GM12878 (cell line): ENCODE results near the gene TMEM132D. TPM values are rescaled to one million over a fixed set of nuclear protein-coding genes. Genes with fewer than 3 reads are reported as not detected.

Source experiments
- ATAC-seq: fragments of 200-7000 bp; cut with Tn5 transposase; 3 replicates; pipeline ENCODE4 v1.9.1; 2020; ENCODE audit warnings: mild to moderate bottlenecking, moderate library complexity
- BruUV-seq: library from RNA; stranded (reverse); fragments of 400-500 nt; replicated peaks from 2 replicates; lab custom pipeline; 2021; lab: Mats Ljungman, UMichigan
- CTCF ChIA-PET: fragments of 300-600 bp; sonication (Branson Sonifier 250); formaldehyde crosslinking; extraction: SDS; loops from one replicate; lab custom pipeline; 2021; ENCODE audit warnings: inconsistent platforms; lab: Yijun Ruan, JAX
- POLR2A ChIA-PET: fragments of 350-600 bp; formaldehyde crosslinking; extraction: SDS; loops from one replicate; lab custom pipeline; 2021; ENCODE audit warnings: inconsistent platforms; lab: Charles Lee
- RAD21 ChIA-PET: fragments of 300-600 bp; sonication (Branson Sonifier 250); formaldehyde crosslinking; loops from one replicate; lab custom pipeline; 2023; ENCODE audit warnings: antibody characterized with exemption; ENCODE audit not compliant: unreplicated experiment; lab: Charles Lee
- SMC1A ChIA-PET: fragments of 300-600 bp; sonication (Branson Sonifier 250); formaldehyde crosslinking; loops from one replicate; lab custom pipeline; 2023; ENCODE audit not compliant: unreplicated experiment, uncharacterized antibody; lab: Charles Lee
- DNase-seq: peaks from one replicate; pipeline ENCODE4 v3.0.0-alpha.2; 2011; ENCODE audit warnings: low read depth, low spot score
- FAIRE-seq: peaks from 3 replicates; lab custom pipeline; 2011; peaks lifted over from hg19 to GRCh38; lab: Jason Lieb, UNC
- H2AFZ ChIP-seq: 2 replicates; pipeline ENCODE4 v1.6.0; 2011; ENCODE audit warnings: low read depth, low read length, control low read depth; ENCODE audit not compliant: control insufficient read depth
- H3K27ac ChIP-seq: 2 replicates; pipeline ENCODE4 v1.5.1; 2011; ENCODE audit warnings: control low read depth; ENCODE audit not compliant: control insufficient read depth, insufficient read depth
- H3K27me3 ChIP-seq, 2 experiments: replicated peaks in 1 of 2; 2 replicates each; pipeline versions ENCODE4 v1.6.0 to v1.6.1; 2011; ENCODE audit warnings: low read length in 1 of 2; ENCODE audit not compliant: control insufficient read depth in 2 of 2, insufficient read depth in 2 of 2
- H3K36me3 ChIP-seq, 2 experiments: 2 replicates each; pipeline ENCODE4 v1.5.1; 2011; ENCODE audit warnings: low read length in 1 of 2; ENCODE audit not compliant: control insufficient read depth in 2 of 2, insufficient read depth in 2 of 2
- H3K4me1 ChIP-seq: 2 replicates; pipeline ENCODE4 v1.6.1; 2011; ENCODE audit warnings: mild to moderate bottlenecking, low read length, moderate library complexity, mixed read lengths; ENCODE audit not compliant: control insufficient read depth, insufficient read depth
- H3K4me2 ChIP-seq: 2 replicates; pipeline ENCODE4 v1.6.0; 2011; ENCODE audit warnings: control low read depth; ENCODE audit not compliant: control insufficient read depth, insufficient read depth
- H3K4me3 ChIP-seq: fragments of 200-600 bp; sonication (generic); 2 replicates; pipeline ENCODE4 v1.5.1; 2016
- H3K79me2 ChIP-seq: 2 replicates; pipeline ENCODE4 v1.6.0; 2011; ENCODE audit warnings: low read length; ENCODE audit not compliant: control insufficient read depth, insufficient read depth
- H3K9ac ChIP-seq: 2 replicates; pipeline ENCODE4 v1.8.0; 2011; ENCODE audit warnings: low read length, control low read depth, mixed read lengths; ENCODE audit not compliant: control insufficient read depth, insufficient read depth
- H3K9me3 ChIP-seq: replicated peaks from 3 replicates; pipeline ENCODE4 v1.5.1; 2011; ENCODE audit warnings: mild to moderate bottlenecking, low read length; ENCODE audit not compliant: control insufficient read depth, insufficient read depth
- H4K20me1 ChIP-seq: 2 replicates; pipeline ENCODE4 v1.6.0; 2011; ENCODE audit not compliant: control insufficient read depth, insufficient read depth
- BCL11A ChIP-seq: IDR thresholded peaks from 2 replicates; pipeline ENCODE4 v1.6.1; 2011; ENCODE audit warnings: low read depth, low read length
- BHLHE40 ChIP-seq, 2 experiments: fragments of 450-650 bp in 1 of 2; IDR thresholded peaks; 2 replicates each; pipeline ENCODE4 v1.6.1; 2011 to 2017; ENCODE audit warnings: low read depth in 2 of 2, borderline replicate concordance in 1 of 2, improper control_type of control experiment in 1 of 2, low read length in 1 of 2, mild to moderate bottlenecking in 1 of 2
- CBFB ChIP-seq: IDR thresholded peaks from 2 replicates; pipeline ENCODE4 v1.6.1; 2016; ENCODE audit warnings: antibody characterized with exemption, low read depth
- CHD4 ChIP-seq: fragments of 200-600 bp; sonication (generic); IDR thresholded peaks from 2 replicates; pipeline ENCODE4 v1.6.1; 2016; ENCODE audit warnings: mild to moderate bottlenecking
- CREM ChIP-seq: IDR thresholded peaks from 2 replicates; pipeline ENCODE4 v1.6.1; 2014; ENCODE audit warnings: antibody characterized with exemption, low read depth
- EED ChIP-seq: sonication (generic); IDR thresholded peaks from 2 replicates; pipeline ENCODE4 v1.6.1; 2016; ENCODE audit warnings: antibody characterized with exemption, low read depth
- ETV6 ChIP-seq, 2 experiments: fragments of 450-650 bp in 1 of 2; IDR thresholded peaks in 1 of 2; conservative IDR thresholded peaks in 1 of 2; 2 replicates each; pipeline ENCODE4 v1.6.1; 2014; ENCODE audit warnings: antibody characterized with exemption in 1 of 2, borderline replicate concordance in 1 of 2, low read depth in 1 of 2, mild to moderate bottlenecking in 1 of 2, moderate library complexity in 1 of 2
- GABPA ChIP-seq: IDR thresholded peaks from 2 replicates; pipeline ENCODE4 v1.6.1; 2014; ENCODE audit warnings: antibody characterized with exemption, low read depth, mild to moderate bottlenecking, inconsistent platforms
- HDAC2 ChIP-seq: fragments of 200-600 bp; sonication (generic); IDR thresholded peaks from 2 replicates; pipeline ENCODE4 v1.6.1; 2017
- IKZF1 ChIP-seq: fragments of 450-650 bp; conservative IDR thresholded peaks from 2 replicates; pipeline ENCODE4 v1.6.1; 2017; ENCODE audit warnings: antibody characterized with exemption, mild to moderate bottlenecking
- MYC ChIP-seq: IDR thresholded peaks from 2 replicates; pipeline ENCODE4 v1.6.1; 2011; ENCODE audit warnings: mild to moderate bottlenecking, low read length, moderate library complexity, inconsistent platforms; ENCODE audit not compliant: insufficient read depth, insufficient replicate concordance, insufficient read length, severe bottlenecking
- NFIC ChIP-seq: IDR thresholded peaks from 2 replicates; pipeline ENCODE4 v1.6.1; 2012; ENCODE audit warnings: low read depth, mild to moderate bottlenecking, inconsistent platforms, low read length, moderate library complexity
- NR2C1 ChIP-seq: fragments of 450-650 bp; IDR thresholded peaks from 2 replicates; pipeline ENCODE4 v1.6.1; 2017; ENCODE audit warnings: antibody characterized with exemption, mild to moderate bottlenecking, moderate library complexity
- RAD21 ChIP-seq: IDR thresholded peaks from 2 replicates; pipeline ENCODE4 v1.6.1; 2011; ENCODE audit warnings: mild to moderate bottlenecking, low read depth, low read length, moderate library complexity; ENCODE audit not compliant: insufficient read depth
- STAT3 ChIP-seq: IDR thresholded peaks from 2 replicates; pipeline ENCODE4 v1.6.1; 2011; ENCODE audit warnings: low read depth, low read length, improper control_type of control experiment
- ZNF207 ChIP-seq: fragments of 450-650 bp; IDR thresholded peaks from 2 replicates; pipeline ENCODE4 v1.6.1; 2014; ENCODE audit warnings: antibody characterized with exemption, mild to moderate bottlenecking, borderline replicate concordance
- WGBS: methylation state at CpG from one replicate; pipeline ENCODE4 v1.1.6; 2016; ENCODE audit warnings: low lambda C conversion rate; ENCODE audit not compliant: insufficient replicate concordance, insufficient coverage; ENCODE audit errors: missing lambda C conversion rate; 5-methylcytosine and 5-hydroxymethylcytosine counted together
- in situ Hi-C: fragments of 300-500 bp; cut with MboI; formaldehyde crosslinking; loops from 9 replicates; pipeline ENCODE4 v1.14.3; 2018; ENCODE audit warnings: mixed read lengths
- intact Hi-C: fragments of 100-400 bp; cut with micrococcal nuclease; formaldehyde crosslinking; loops from one replicate; pipeline ENCODE4 v1.14.2; 2022; ENCODE audit not compliant: unreplicated experiment
- polyA plus RNA-seq, 11 experiments: library from polyadenylated mRNA; depleted of rRNA in 4 of 11; unstranded in 6 of 11; stranded (reverse) in 5 of 11; fragments of >200 nt; fragmentation: Nextera tagmentation in 4 of 11; fragmentation: Illumina TruSeq in 1 of 11; extraction: Ambion mirVana in 4 of 11; extraction: Trizol in 1 of 11; gene quantifications; 1 replicate in 1 of 11; 2 replicates in 10 of 11; pipeline versions ENCODE4 v1.2.1 to v1.2.3, GENCODE V29; 2011 to 2016; ENCODE audit warnings: inconsistent platforms in 2 of 11, missing spikeins in 2 of 11, low read depth in 1 of 11
- total RNA-seq, 4 experiments: library from RNA; depleted of rRNA in 3 of 4; stranded (reverse); fragments of >200 nt in 3 of 4; fragmentation: Illumina TruSeq in 1 of 4; extraction: Trizol in 1 of 4; gene quantifications; 2 replicates each; pipeline versions ENCODE4 v1.2.1 to v1.2.3, GENCODE V29; 2013 to 2021
- TF ChIP-seq, protein P1 (sequence below): fragments of 150-350 bp; IDR thresholded peaks from 2 replicates; pipeline ENCODE4 v1.6.1; 2016; ENCODE audit warnings: low read depth, low read length
- TF ChIP-seq, protein P2 (sequence below): IDR thresholded peaks from 2 replicates; pipeline ENCODE4 v1.6.1; 2011; ENCODE audit warnings: borderline replicate concordance, low read depth, mild to moderate bottlenecking, moderate library complexity, mixed read lengths, low read length; ENCODE audit not compliant: insufficient read depth; ENCODE audit errors: extremely low read length
- TF ChIP-seq, protein P3 (sequence below): IDR thresholded peaks from 2 replicates; pipeline ENCODE4 v1.6.1; 2011; ENCODE audit warnings: mild to moderate bottlenecking, low read depth, low read length, moderate library complexity; ENCODE audit not compliant: insufficient replicate concordance

The TMEM132D gene
- total and polyA plus RNA-seq, 10 of the 15 experiments (the other 5 are each of a cell fraction or from before 2014, with no cell fraction given): under 0.01 to 0.12 (median 0.02) TPM; not detected in 3

DNA sequence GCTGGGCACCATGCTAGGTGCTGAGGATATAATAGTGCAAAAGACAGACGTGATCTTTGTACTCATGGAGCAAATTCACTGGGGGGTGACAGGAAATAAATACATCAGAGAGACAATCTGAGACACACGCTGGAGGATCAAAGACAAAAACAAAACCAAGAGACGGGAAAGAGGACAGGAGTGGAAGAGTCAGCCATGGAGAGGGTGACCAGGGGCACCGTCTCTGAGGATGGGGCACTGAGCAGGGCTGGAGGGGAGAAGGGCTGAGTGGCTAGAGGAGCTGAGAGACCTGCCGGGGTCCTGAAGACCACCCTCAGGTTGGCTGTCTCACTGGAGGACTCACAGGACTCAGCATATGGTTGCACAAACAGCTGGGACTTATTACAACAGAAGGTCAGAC lies 81.9 kb downstream of the TMEM132D start:
- H3K9ac ChIP-seq: no peak overlapping the region
- RAD21 ChIA-PET: no interaction called here
- CTCF ChIA-PET: no interaction called here
- no peak for DNase-seq
- no peak overlapping the region for H3K4me2 ChIP-seq
- H4K20me1 ChIP-seq: no peaks in the 10 kb centered on the region
- no peak overlapping the region for H2AFZ ChIP-seq
- no peaks in the 10 kb centered on the region for H3K36me3 ChIP-seq
- FAIRE-seq: no peak
- no peak for ATAC-seq
- in situ Hi-C loops: no loop called here
- H3K4me3 ChIP-seq: no peak overlapping the region
- 1% methylated on average over 5 of the region's 5 CpGs for WGBS
- H3K79me2 ChIP-seq: no peaks in the 10 kb centered on the region
- no peaks in the 10 kb centered on the region for H3K4me1 ChIP-seq
- POLR2A ChIA-PET: no interaction called here
- H3K27me3 ChIP-seq: no peaks in the 10 kb centered on the region
- H3K27ac ChIP-seq: no peak overlapping the region
- no peaks in the 10 kb centered on the region; the same call in 2 of the 3 replicates for H3K9me3 ChIP-seq
- no TSS peak for BruUV-seq
- SMC1A ChIA-PET: no interaction called here
- intact Hi-C loops: no loop called here
- TF ChIP-seq CBFB: no peak
- TF ChIP-seq CHD4: no peak
- TF ChIP-seq NFIC: no peak
- TF ChIP-seq CREM: no peak
- TF ChIP-seq EED: no peak
- no peak for TF ChIP-seq NR2C1
- TF ChIP-seq BCL11A: no peak
- TF ChIP-seq HDAC2: no peak
- TF ChIP-seq MYC: no peak
- TF ChIP-seq GABPA: no peak
- TF ChIP-seq IKZF1: no peak
- no peak for TF ChIP-seq ETV6 (conservative IDR thresholded peaks at IDR 0.05 in 1 of 2, IDR thresholded peaks at IDR 0.05 in 1 of 2; ENCODE audit: borderline replicate concordance in 1 of 2, low read depth in 1 of 2)
- TF ChIP-seq STAT3: no peak
- TF ChIP-seq RAD21: no peak
- TF ChIP-seq, protein P1, sequence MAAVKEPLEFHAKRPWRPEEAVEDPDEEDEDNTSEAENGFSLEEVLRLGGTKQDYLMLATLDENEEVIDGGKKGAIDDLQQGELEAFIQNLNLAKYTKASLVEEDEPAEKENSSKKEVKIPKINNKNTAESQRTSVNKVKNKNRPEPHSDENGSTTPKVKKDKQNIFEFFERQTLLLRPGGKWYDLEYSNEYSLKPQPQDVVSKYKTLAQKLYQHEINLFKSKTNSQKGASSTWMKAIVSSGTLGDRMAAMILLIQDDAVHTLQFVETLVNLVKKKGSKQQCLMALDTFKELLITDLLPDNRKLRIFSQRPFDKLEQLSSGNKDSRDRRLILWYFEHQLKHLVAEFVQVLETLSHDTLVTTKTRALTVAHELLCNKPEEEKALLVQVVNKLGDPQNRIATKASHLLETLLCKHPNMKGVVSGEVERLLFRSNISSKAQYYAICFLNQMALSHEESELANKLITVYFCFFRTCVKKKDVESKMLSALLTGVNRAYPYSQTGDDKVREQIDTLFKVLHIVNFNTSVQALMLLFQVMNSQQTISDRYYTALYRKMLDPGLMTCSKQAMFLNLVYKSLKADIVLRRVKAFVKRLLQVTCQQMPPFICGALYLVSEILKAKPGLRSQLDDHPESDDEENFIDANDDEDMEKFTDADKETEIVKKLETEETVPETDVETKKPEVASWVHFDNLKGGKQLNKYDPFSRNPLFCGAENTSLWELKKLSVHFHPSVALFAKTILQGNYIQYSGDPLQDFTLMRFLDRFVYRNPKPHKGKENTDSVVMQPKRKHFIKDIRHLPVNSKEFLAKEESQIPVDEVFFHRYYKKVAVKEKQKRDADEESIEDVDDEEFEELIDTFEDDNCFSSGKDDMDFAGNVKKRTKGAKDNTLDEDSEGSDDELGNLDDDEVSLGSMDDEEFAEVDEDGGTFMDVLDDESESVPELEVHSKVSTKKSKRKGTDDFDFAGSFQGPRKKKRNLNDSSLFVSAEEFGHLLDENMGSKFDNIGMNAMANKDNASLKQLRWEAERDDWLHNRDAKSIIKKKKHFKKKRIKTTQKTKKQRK: no peak
- no peak for TF ChIP-seq ZNF207
- TF ChIP-seq, protein P2, sequence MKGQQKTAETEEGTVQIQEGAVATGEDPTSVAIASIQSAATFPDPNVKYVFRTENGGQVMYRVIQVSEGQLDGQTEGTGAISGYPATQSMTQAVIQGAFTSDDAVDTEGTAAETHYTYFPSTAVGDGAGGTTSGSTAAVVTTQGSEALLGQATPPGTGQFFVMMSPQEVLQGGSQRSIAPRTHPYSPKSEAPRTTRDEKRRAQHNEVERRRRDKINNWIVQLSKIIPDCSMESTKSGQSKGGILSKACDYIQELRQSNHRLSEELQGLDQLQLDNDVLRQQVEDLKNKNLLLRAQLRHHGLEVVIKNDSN: no peak
- TF ChIP-seq, protein P3, sequence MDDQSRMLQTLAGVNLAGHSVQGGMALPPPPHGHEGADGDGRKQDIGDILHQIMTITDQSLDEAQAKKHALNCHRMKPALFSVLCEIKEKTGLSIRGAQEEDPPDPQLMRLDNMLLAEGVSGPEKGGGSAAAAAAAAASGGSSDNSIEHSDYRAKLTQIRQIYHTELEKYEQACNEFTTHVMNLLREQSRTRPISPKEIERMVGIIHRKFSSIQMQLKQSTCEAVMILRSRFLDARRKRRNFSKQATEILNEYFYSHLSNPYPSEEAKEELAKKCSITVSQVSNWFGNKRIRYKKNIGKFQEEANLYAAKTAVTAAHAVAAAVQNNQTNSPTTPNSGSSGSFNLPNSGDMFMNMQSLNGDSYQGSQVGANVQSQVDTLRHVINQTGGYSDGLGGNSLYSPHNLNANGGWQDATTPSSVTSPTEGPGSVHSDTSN: no peak
- TF ChIP-seq BHLHE40 (IDR thresholded peaks at IDR 0.05; ENCODE audit: borderline replicate concordance in 1 of 2, low read depth in 2 of 2, low read length in 1 of 2): no peak
